Measurements from ENCODE around the gene ZNF735. TPM values are rescaled to one million over a fixed set of nuclear protein-coding genes. Genes with fewer than 3 reads are reported as not detected.

Gene ZNF735
- total RNA-seq, 1 donor from 2014 or later, result not detected

GRCh38 chr7:64266341-64266919, 59.4 kb downstream of the ZNF735 start:
- H3K27ac Mint-ChIP-seq (ENCODE audit: unreplicated experiment), result no peak overlapping the region
- no peaks in the 10 kb centered on the region for H3K36me3 Mint-ChIP-seq (ENCODE audit: low read depth, unreplicated experiment)
- no peak overlapping the region for H3K4me3 Mint-ChIP-seq (ENCODE audit: unreplicated experiment)
- no peaks in the 10 kb centered on the region for H3K4me1 Mint-ChIP-seq (ENCODE audit: unreplicated experiment)
- peaks cover 2% of the 10 kb centered on the region for H3K27me3 Mint-ChIP-seq (ENCODE audit: unreplicated experiment)
- DNase-seq (ENCODE audit: low spot score), result no peak
- no peak for TF ChIP-seq CTCF (IDR thresholded peaks at IDR 0.05; ENCODE audit: unreplicated experiment)
- H3K9me3 Mint-ChIP-seq (ENCODE audit: unreplicated experiment), result peaks cover 22% of the 10 kb centered on the region

Other genes with a start within 250 kb of the ZNF735 start
- not detected for gene ZNF722, start 208.4 kb upstream of the ZNF735 start, total RNA-seq (ENCODE audit: unreplicated experiment)
- gene ZNF727, start 161.8 kb upstream of the ZNF735 start, total RNA-seq (ENCODE audit: unreplicated experiment), result not detected
- gene ZNF679, start 21.3 kb downstream of the ZNF735 start, total RNA-seq (ENCODE audit: unreplicated experiment), result not detected
- gene ZNF736, start 106.8 kb downstream of the ZNF735 start, total RNA-seq (ENCODE audit: unreplicated experiment), result 15.8 TPM

Measured in endothelial cell (in vitro differentiated cells).